HepG2 (cell line): ENCODE results near the gene FGF14. TPM values are rescaled to one million over a fixed set of nuclear protein-coding genes. Genes with fewer than 3 reads are reported as not detected.

ENCODE experiments used
- ATAC-seq: fragments of 200-7000 bp; cut with Tn5 transposase; 3 replicates; pipeline ENCODE4 v1.9.1; 2020; ENCODE audit warnings: mild to moderate bottlenecking, moderate library complexity
- BruUV-seq: library from RNA; stranded (reverse); fragments of 400-500 nt; replicated peaks from 2 replicates; lab custom pipeline; 2021; lab: Mats Ljungman, UMichigan
- CTCF ChIA-PET: fragments of 300-600 bp; formaldehyde crosslinking; extraction: SDS; loops from one replicate; lab custom pipeline; 2021; ENCODE audit warnings: low total read pairs, inconsistent platforms, low intra/inter-chr PET ratio; lab: Yijun Ruan, JAX
- POLR2A ChIA-PET: fragments of 350-600 bp; sonication (Branson Sonifier 250); formaldehyde crosslinking; loops from one replicate; lab custom pipeline; 2020; ENCODE audit warnings: antibody characterized with exemption, inconsistent platforms; lab: Yijun Ruan, JAX
- DNase-seq: peaks from one replicate; pipeline ENCODE4 v3.0.0-alpha.2; 2015; ENCODE audit warnings: low spot score
- FAIRE-seq: peaks from 3 replicates; lab custom pipeline; 2011; peaks lifted over from hg19 to GRCh38; lab: Jason Lieb, UNC
- H2AFZ ChIP-seq: one replicate; pipeline ENCODE4 v1.6.1; 2011; ENCODE audit warnings: low read length, inconsistent platforms
- H3K27ac ChIP-seq: fragments of 300-600 bp; 3 replicates; pipeline ENCODE4 v1.8.0; 2011; ENCODE audit warnings: mixed run types, mild to moderate bottlenecking, mixed read lengths, low read length, inconsistent platforms; ENCODE audit not compliant: insufficient read depth; ENCODE audit errors: extremely low read length
- H3K27me3 ChIP-seq, 2 experiments: fragments of 200-600 bp in 1 of 2; 2 replicates in 1 of 2; 3 replicates in 1 of 2; pipeline versions ENCODE4 v1.6.0 to v1.8.0; 2011; ENCODE audit warnings: low read length in 2 of 2, mild to moderate bottlenecking in 2 of 2, moderate library complexity in 2 of 2, inconsistent platforms in 1 of 2; ENCODE audit not compliant: insufficient read depth in 2 of 2, control insufficient read depth in 1 of 2
- H3K36me3 ChIP-seq, 2 experiments: fragments of 200-600 bp in 1 of 2; replicated peaks in 1 of 2; 2 replicates in 1 of 2; 3 replicates in 1 of 2; pipeline versions ENCODE4 v1.5.1 to v1.8.0; 2011; ENCODE audit warnings: low read length in 2 of 2, inconsistent platforms in 1 of 2; ENCODE audit not compliant: insufficient read depth in 2 of 2, control insufficient read depth in 1 of 2
- H3K4me1 ChIP-seq: 2 replicates; pipeline ENCODE4 v1.5.1; 2012; ENCODE audit warnings: low read length, inconsistent platforms; ENCODE audit not compliant: insufficient read depth
- H3K4me2 ChIP-seq: 2 replicates; pipeline ENCODE4 v1.6.0; 2011; ENCODE audit warnings: low read depth, low read length, inconsistent platforms
- H3K4me3 ChIP-seq, 3 experiments: fragments of 200-600 bp in 1 of 3; sonication (generic), shearing (Covaris generic) in 1 of 3; replicated peaks in 1 of 3; 2 replicates each; pipeline ENCODE4 v1.5.1; 2011 to 2016; ENCODE audit warnings: low read length in 3 of 3, inconsistent platforms in 2 of 3, low read depth in 2 of 3, mild to moderate bottlenecking in 2 of 3, control low read depth in 1 of 3, mixed read lengths in 1 of 3; ENCODE audit not compliant: insufficient read depth in 1 of 3
- H3K79me2 ChIP-seq: one replicate; pipeline ENCODE4 v1.6.1; 2011; ENCODE audit warnings: low read length, inconsistent platforms; ENCODE audit not compliant: insufficient read depth
- H3K9ac ChIP-seq: 2 replicates; pipeline ENCODE4 v1.6.0; 2011; ENCODE audit warnings: mild to moderate bottlenecking, low read depth, low read length, inconsistent platforms; ENCODE audit not compliant: insufficient read depth
- H3K9me3 ChIP-seq: 2 replicates; pipeline ENCODE4 v1.5.1; 2012; ENCODE audit warnings: mild to moderate bottlenecking, low read length
- H4K20me1 ChIP-seq: 2 replicates; pipeline ENCODE4 v1.6.0; 2011; ENCODE audit warnings: inconsistent platforms, mild to moderate bottlenecking, low read length, moderate library complexity; ENCODE audit not compliant: insufficient read depth
- ATRX ChIP-seq: sonication (generic); formaldehyde crosslinking; IDR thresholded peaks from 2 replicates; pipeline ENCODE4 v1.4.0; 2020; ENCODE audit warnings: missing genetic modification reagents, borderline replicate concordance
- CCAR2 ChIP-seq: fragments of 200-400 bp; formaldehyde crosslinking; optimal IDR thresholded peaks from 2 replicates; pipeline ENCODE3; 2018; ENCODE audit warnings: low read depth, mild to moderate bottlenecking, low read length, moderate library complexity
- FIP1L1 ChIP-seq: fragments of 200-400 bp; formaldehyde crosslinking; IDR thresholded peaks from 2 replicates; pipeline ENCODE4 v1.6.1; 2018; ENCODE audit warnings: low read depth, mild to moderate bottlenecking, low read length, moderate library complexity, borderline replicate concordance; ENCODE audit not compliant: insufficient read depth
- KDM6A ChIP-seq: IDR thresholded peaks from 2 replicates; pipeline ENCODE4 v1.6.1; 2016; ENCODE audit warnings: low read depth
- KLF12 ChIP-seq: sonication (generic); formaldehyde crosslinking; IDR thresholded peaks from 2 replicates; pipeline ENCODE4 v1.4.0; 2020; ENCODE audit warnings: missing genetic modification reagents, borderline replicate concordance
- MEF2D ChIP-seq: sonication (generic); formaldehyde crosslinking; IDR thresholded peaks from 2 replicates; pipeline ENCODE4 v1.5.1; 2020; ENCODE audit warnings: mild to moderate bottlenecking, missing genetic modification reagents
- PLRG1 ChIP-seq: fragments of 450-650 bp; conservative IDR thresholded peaks from 2 replicates; pipeline ENCODE4 v1.6.1; 2016
- RARA ChIP-seq: IDR thresholded peaks from 2 replicates; pipeline ENCODE4 v1.6.1; 2016; ENCODE audit warnings: missing genetic modification reagents, missing compliant biosample characterization
- RCOR2 ChIP-seq: IDR thresholded peaks from 2 replicates; pipeline ENCODE4 v1.6.1; 2016; ENCODE audit warnings: missing biosample characterization, missing genetic modification reagents
- SALL2 ChIP-seq: sonication (generic); formaldehyde crosslinking; IDR thresholded peaks from 2 replicates; pipeline ENCODE4 v1.8.1; 2023; ENCODE audit warnings: mild to moderate bottlenecking, missing genetic modification reagents, inconsistent platforms
- STAT5B ChIP-seq: sonication (generic); formaldehyde crosslinking; IDR thresholded peaks from 2 replicates; pipeline ENCODE4 v1.4.0; 2020; ENCODE audit warnings: missing genetic modification reagents
- ZNF101 ChIP-seq: sonication (generic); formaldehyde crosslinking; IDR thresholded peaks from 2 replicates; pipeline ENCODE4 v1.4.0; 2020; ENCODE audit warnings: mild to moderate bottlenecking, low read depth, missing genetic modification reagents, borderline replicate concordance
- ZNF777 ChIP-seq: sonication (generic); formaldehyde crosslinking; IDR thresholded peaks from 2 replicates; pipeline ENCODE4 v1.4.0; 2020; ENCODE audit warnings: missing genetic modification reagents
- ZNF780A ChIP-seq: sonication (generic); formaldehyde crosslinking; IDR thresholded peaks from 2 replicates; pipeline ENCODE4 v1.8.0; 2022; ENCODE audit warnings: mild to moderate bottlenecking, missing genetic modification reagents, moderate library complexity
- ZSCAN31 ChIP-seq: sonication (generic); formaldehyde crosslinking; IDR thresholded peaks from 2 replicates; pipeline ENCODE4 v1.5.0; 2020; ENCODE audit warnings: low read depth, mild to moderate bottlenecking, missing genetic modification reagents
- WGBS: methylation state at CpG from one replicate; pipeline ENCODE4 v1.1.6; 2017; ENCODE audit warnings: low lambda C conversion rate; 5-methylcytosine and 5-hydroxymethylcytosine counted together
- in situ Hi-C: cut with HindIII; loops from 2 replicates; pipeline ENCODE4 v1.10.0; 2017; ENCODE audit warnings: low pct_unique_long_range_greater_than_20kb; ENCODE audit not compliant: extremely low pct_ligation_motif_present
- intact Hi-C: fragments of 100-400 bp; cut with micrococcal nuclease; formaldehyde crosslinking; loops from one replicate; pipeline ENCODE4 v1.10.0; 2022; ENCODE audit not compliant: unreplicated experiment
- polyA plus RNA-seq, 8 experiments: library from polyadenylated mRNA; depleted of rRNA in 3 of 8; stranded (reverse) in 7 of 8; unstranded in 1 of 8; fragments of >200 nt; fragmentation: Illumina TruSeq in 4 of 8; extraction: Trizol in 4 of 8; gene quantifications; 2 replicates each; pipeline versions ENCODE4 v1.2.1 to v1.2.3, GENCODE V29; 2011 to 2016; ENCODE audit warnings: low read depth in 4 of 8, missing spikeins in 1 of 8, mixed read lengths in 1 of 8; ENCODE audit not compliant: insufficient read depth in 1 of 8
- total RNA-seq, 5 experiments: library from RNA; depleted of rRNA; stranded (reverse); fragments of >200 nt; fragmentation: Illumina TruSeq; extraction: Trizol; gene quantifications; 2 replicates each; pipeline ENCODE4 v1.2.3, GENCODE V29; 2016; ENCODE audit warnings: low read depth in 1 of 5
- TF ChIP-seq, protein P1 (sequence below): sonication (generic); formaldehyde crosslinking; IDR thresholded peaks from 2 replicates; pipeline ENCODE4 v1.4.0; 2020; ENCODE audit warnings: missing genetic modification reagents

The FGF14 gene
- total and polyA plus RNA-seq, 2 of the 13 experiments (the other 11 are each of a cell fraction or from before 2014, with no cell fraction given): not detected

DNA sequence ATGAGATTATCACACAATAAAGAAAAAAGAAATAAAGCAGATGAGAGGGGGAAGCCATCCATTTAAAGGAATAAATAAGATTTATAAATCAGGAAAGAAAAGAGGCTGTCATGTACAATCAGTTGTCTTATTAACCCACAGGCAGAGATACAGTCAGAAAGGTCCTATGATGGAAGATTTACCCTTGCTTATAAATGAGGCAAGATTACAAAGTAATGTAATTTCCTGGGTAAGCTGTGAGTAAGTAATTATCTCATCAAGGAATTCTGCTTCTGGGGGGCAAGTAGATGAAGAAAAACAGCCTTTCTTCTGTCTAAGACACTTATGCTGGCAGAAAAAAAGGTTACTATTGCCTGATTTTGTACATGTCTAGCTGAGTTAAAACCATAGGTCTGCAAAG lies 146.4 kb downstream of the FGF14 start (continued):
- TF ChIP-seq, protein P1, sequence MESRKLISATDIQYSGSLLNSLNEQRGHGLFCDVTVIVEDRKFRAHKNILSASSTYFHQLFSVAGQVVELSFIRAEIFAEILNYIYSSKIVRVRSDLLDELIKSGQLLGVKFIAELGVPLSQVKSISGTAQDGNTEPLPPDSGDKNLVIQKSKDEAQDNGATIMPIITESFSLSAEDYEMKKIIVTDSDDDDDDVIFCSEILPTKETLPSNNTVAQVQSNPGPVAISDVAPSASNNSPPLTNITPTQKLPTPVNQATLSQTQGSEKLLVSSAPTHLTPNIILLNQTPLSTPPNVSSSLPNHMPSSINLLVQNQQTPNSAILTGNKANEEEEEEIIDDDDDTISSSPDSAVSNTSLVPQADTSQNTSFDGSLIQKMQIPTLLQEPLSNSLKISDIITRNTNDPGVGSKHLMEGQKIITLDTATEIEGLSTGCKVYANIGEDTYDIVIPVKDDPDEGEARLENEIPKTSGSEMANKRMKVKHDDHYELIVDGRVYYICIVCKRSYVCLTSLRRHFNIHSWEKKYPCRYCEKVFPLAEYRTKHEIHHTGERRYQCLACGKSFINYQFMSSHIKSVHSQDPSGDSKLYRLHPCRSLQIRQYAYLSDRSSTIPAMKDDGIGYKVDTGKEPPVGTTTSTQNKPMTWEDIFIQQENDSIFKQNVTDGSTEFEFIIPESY (CRISPR knock-in tag): no peak
- TF ChIP-seq SALL2 (CRISPR knock-in tag) (no peak), PLRG1 (no peak), ZNF780A (CRISPR knock-in tag) (no peak), KDM6A (no peak), ZSCAN31 (CRISPR knock-in tag) (no peak), STAT5B (CRISPR knock-in tag) (no peak)

DNA sequence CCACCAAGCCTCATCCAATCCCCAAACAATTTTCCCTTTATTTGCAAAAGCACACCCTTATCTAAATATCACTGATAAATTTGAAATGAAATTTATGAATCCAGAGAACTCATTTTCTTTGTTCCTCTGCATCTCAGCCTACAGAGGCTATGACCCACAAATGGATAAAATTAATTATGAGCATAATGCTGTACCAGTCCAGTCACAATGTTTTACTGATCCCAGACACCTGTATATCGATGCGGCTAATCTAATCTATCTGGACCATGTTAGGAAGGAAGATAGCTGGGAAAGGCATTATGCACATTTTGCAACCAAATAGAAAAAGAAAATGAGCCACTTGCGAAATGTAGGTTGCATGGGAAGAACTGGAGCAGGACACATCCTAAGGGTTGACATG lies 150.0 kb downstream of the FGF14 start:
- H3K4me1 ChIP-seq: no peaks in the 10 kb centered on the region
- no peak overlapping the region for H3K4me3 ChIP-seq
- H3K36me3 ChIP-seq: no peaks in the 10 kb centered on the region
- no peak for DNase-seq
- H2AFZ ChIP-seq: no peak overlapping the region
- WGBS: 38% methylated on average over 3 of the region's 3 CpGs
- H4K20me1 ChIP-seq: no peaks in the 10 kb centered on the region
- intact Hi-C loops (no loop called here), in situ Hi-C loops (no loop called here)
- no peaks in the 10 kb centered on the region for H3K79me2 ChIP-seq
- H3K4me2 ChIP-seq: no peak overlapping the region
- FAIRE-seq: no peak
- TF ChIP-seq KLF12 (CRISPR knock-in tag) (no peak), ATRX (CRISPR knock-in tag) (no peak), MEF2D (CRISPR knock-in tag) (no peak), RCOR2 (CRISPR knock-in tag) (no peak), RARA (CRISPR knock-in tag) (no peak), FIP1L1 (no peak), ZNF777 (CRISPR knock-in tag) (no peak), CCAR2 (no peak), ZNF101 (CRISPR knock-in tag) (no peak)
- no peak for ATAC-seq
- no peak overlapping the region for H3K9ac ChIP-seq
- BruUV-seq: no TSS peak
- no peaks in the 10 kb centered on the region; a peak in 1 of 5 replicates for H3K27me3 ChIP-seq
- no peak overlapping the region for H3K27ac ChIP-seq
- no peaks in the 10 kb centered on the region for H3K9me3 ChIP-seq
- CTCF ChIA-PET: no interaction called here
- POLR2A ChIA-PET: no interaction called here
